ENCODE data around the gene WNT11.

DNA sequence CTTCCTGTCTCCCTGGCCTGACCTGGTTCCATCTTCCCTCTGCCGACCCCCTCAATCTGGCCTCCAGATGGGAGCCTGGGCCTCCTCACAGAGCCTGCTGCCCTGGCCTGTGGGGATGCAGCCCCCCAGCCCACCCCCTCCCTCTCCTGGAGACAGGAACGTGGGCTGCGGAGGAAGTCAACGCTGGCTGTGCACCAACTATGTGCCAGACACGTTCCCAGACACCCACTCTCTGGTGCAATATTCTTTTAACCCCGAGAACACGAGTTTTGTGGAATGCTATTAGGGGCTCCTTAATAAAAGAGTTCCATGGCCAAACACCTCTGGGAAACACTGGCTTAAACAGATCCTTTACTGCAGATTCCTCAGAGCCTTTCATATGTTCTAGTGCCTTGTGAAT, 15.9 kb downstream of the WNT11 start:
- TF ChIP-seq SRSF1 (optimal IDR thresholded peaks at IDR 0.05; ENCODE audit: low read depth, low read length) (no peak), POLR2AphosphoS5 (IDR thresholded peaks at IDR 0.05; ENCODE audit: low read depth, low read length) (no peak), ZNF138 (CRISPR knock-in tag; IDR thresholded peaks at IDR 0.05; ENCODE audit: low read depth) (no peak), ZBTB7A (CRISPR knock-in tag; IDR thresholded peaks at IDR 0.05) (no peak), KLF9 (CRISPR knock-in tag; IDR thresholded peaks at IDR 0.05; ENCODE audit: low read depth) (no peak), CBX5 (CRISPR knock-in tag; IDR thresholded peaks at IDR 0.05; ENCODE audit: borderline replicate concordance) (no peak)
- TF ChIP-seq, protein P1, sequence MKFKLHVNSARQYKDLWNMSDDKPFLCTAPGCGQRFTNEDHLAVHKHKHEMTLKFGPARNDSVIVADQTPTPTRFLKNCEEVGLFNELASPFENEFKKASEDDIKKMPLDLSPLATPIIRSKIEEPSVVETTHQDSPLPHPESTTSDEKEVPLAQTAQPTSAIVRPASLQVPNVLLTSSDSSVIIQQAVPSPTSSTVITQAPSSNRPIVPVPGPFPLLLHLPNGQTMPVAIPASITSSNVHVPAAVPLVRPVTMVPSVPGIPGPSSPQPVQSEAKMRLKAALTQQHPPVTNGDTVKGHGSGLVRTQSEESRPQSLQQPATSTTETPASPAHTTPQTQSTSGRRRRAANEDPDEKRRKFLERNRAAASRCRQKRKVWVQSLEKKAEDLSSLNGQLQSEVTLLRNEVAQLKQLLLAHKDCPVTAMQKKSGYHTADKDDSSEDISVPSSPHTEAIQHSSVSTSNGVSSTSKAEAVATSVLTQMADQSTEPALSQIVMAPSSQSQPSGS (CRISPR knock-in tag; IDR thresholded peaks at IDR 0.05): no peak
- TF ChIP-seq, protein P2, sequence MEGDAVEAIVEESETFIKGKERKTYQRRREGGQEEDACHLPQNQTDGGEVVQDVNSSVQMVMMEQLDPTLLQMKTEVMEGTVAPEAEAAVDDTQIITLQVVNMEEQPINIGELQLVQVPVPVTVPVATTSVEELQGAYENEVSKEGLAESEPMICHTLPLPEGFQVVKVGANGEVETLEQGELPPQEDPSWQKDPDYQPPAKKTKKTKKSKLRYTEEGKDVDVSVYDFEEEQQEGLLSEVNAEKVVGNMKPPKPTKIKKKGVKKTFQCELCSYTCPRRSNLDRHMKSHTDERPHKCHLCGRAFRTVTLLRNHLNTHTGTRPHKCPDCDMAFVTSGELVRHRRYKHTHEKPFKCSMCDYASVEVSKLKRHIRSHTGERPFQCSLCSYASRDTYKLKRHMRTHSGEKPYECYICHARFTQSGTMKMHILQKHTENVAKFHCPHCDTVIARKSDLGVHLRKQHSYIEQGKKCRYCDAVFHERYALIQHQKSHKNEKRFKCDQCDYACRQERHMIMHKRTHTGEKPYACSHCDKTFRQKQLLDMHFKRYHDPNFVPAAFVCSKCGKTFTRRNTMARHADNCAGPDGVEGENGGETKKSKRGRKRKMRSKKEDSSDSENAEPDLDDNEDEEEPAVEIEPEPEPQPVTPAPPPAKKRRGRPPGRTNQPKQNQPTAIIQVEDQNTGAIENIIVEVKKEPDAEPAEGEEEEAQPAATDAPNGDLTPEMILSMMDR (CRISPR knock-in tag; IDR thresholded peaks at IDR 0.05): no peak
- TF ChIP-seq, protein P3, sequence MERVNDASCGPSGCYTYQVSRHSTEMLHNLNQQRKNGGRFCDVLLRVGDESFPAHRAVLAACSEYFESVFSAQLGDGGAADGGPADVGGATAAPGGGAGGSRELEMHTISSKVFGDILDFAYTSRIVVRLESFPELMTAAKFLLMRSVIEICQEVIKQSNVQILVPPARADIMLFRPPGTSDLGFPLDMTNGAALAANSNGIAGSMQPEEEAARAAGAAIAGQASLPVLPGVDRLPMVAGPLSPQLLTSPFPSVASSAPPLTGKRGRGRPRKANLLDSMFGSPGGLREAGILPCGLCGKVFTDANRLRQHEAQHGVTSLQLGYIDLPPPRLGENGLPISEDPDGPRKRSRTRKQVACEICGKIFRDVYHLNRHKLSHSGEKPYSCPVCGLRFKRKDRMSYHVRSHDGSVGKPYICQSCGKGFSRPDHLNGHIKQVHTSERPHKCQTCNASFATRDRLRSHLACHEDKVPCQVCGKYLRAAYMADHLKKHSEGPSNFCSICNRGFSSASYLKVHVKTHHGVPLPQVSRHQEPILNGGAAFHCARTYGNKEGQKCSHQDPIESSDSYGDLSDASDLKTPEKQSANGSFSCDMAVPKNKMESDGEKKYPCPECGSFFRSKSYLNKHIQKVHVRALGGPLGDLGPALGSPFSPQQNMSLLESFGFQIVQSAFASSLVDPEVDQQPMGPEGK (CRISPR knock-in tag; IDR thresholded peaks at IDR 0.05): no peak
